Activated naive CD8-positive, alpha-beta T cell treated with anti-CD3 and anti-CD28 coated beads for 36 hours (primary cell): Measurements from ENCODE around the gene SLC35E1. TPM values are rescaled to one million over a fixed set of nuclear protein-coding genes. Genes with fewer than 3 reads are reported as not detected.
"Not testable (repeated sequence)": the region's sequence is repeated elsewhere in the genome, so short reads cannot be mapped to it uniquely, and the experiment has no call there.

Experiments used
- DNase-seq: peaks from one replicate; pipeline ENCODE4 v3.0.0; 2021
- H3K27ac Mint-ChIP-seq: one replicate; pipeline ENCODE4 v1.8.0; 2022; ENCODE audit warnings: mild to moderate bottlenecking, moderate library complexity, mixed read lengths
- H3K27me3 Mint-ChIP-seq: one replicate; pipeline ENCODE4 v1.8.0; 2022; ENCODE audit warnings: mild to moderate bottlenecking, mixed read lengths
- H3K36me3 Mint-ChIP-seq: one replicate; pipeline ENCODE4 v1.8.0; 2021; ENCODE audit warnings: mild to moderate bottlenecking, mixed read lengths
- H3K4me1 Mint-ChIP-seq: one replicate; pipeline ENCODE4 v1.8.0; 2021; ENCODE audit warnings: mixed read lengths
- H3K4me3 Mint-ChIP-seq: one replicate; pipeline ENCODE4 v1.8.0; 2022; ENCODE audit warnings: mild to moderate bottlenecking, moderate library complexity, mixed read lengths
- H3K9me3 Mint-ChIP-seq: one replicate; pipeline ENCODE4 v1.8.0; 2022; ENCODE audit warnings: mixed read lengths
- total RNA-seq, 2 experiments: library from RNA; stranded (reverse); gene quantifications; one replicate each; pipeline ENCODE4 v1.2.3, GENCODE V29; 2021

Gene SLC35E1
- total RNA-seq, 2 experiments from 2014 or later = 46.7 TPM

DNA sequence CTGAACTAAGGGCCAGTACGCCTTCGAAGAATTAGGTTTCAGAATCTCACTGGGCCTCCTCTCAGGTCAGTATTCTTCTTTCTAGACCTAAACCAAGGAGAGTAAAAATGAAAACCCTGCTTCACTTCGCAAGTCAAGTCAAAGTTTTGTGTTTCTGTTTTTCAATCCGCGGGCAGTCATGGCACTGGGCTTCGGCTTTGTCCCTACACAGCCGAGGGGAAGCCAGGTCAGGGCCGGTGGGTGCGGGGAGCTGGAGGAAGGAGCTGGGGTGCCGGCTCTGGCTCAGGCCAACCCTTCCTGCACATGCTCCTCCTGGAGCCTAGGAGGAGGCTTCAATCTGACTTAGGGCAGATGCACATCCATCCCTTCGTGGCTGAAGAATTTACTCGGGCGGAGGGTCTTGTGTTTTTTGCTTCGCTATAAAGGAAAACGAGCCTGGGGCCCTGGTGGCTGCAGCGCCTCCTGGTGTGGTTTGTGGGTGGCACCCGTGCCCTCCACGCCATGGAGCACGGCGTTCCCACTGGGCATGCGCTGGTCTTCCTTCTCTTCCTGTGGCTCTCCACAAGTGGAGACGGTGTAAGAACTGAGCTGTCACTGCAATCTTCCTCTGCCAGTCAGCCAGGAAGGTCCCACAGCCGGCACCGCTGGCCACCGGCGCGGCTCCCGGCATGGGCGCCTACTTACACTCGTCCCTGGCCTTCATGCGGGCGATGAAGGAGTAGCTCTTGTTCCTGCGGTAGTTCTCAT, 53.6 kb downstream of the SLC35E1 start:
- Mint-ChIP-seq H3K4me3 (no peak overlapping the region), H3K27me3 (no peaks in the 10 kb centered on the region), H3K9me3 (no peaks in the 10 kb centered on the region), H3K36me3 (peaks cover 21% of the 10 kb centered on the region), H3K27ac (no peak overlapping the region), H3K4me1 (no peaks in the 10 kb centered on the region)
- no peak for DNase-seq

DNA sequence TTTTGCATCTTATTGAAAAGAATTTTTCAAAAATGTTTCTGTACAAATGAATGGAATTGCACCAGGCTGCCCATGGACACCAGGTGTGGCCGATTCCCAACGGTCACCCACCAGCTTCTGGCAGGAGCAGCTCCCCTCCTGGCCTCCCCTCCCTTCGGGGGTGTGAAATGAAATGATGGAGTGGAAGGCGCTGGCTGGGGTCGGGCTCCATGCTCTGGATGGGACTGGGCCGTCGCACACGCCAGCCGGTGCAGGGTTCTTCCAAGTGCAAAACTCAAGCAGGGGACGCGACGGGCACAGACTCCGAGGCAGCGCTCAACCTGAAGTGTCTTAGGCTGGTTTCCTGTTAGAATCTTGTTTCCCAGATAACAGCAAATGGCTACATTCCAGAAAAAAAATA, 54.2 kb downstream of the SLC35E1 start:
- Mint-ChIP-seq H3K4me3 (no peak overlapping the region), H3K4me1 (no peaks in the 10 kb centered on the region), H3K36me3 (peaks cover 21% of the 10 kb centered on the region), H3K27me3 (no peaks in the 10 kb centered on the region), H3K27ac (no peak overlapping the region), H3K9me3 (no peaks in the 10 kb centered on the region)
- no peak for DNase-seq

DNA sequence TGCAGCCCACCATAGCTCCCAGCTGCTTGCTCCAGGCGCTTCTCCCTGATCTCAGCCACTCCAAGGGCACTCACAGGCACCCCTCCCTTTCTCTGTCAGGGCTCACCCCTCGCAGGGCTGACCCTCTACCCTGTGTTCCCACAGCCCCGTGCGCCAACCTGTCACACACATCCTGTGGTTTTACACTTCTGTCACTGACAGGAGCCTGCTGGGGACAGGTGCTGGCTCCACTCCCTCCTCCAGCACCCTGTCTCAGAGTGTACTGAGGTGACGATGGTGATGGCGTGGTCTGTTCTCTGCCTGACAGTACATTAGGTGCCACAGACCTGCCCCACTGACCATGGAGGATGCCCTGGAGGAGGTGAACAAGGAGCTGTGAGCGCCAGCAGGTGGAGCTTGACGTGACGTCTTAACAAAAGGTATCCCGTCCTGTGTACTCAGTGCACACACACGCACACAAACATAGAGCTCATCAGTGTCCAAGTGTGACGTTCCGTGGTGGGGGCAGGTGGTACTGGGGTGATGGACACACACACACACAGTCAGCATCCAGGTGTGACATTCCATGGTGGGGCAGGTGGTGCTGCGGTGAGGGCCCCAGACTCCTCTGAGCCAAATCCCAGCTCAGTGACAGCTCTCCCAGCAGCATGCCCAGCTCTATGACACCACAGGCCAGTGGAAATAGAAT, 55.1 kb downstream of the SLC35E1 start:
- Mint-ChIP-seq H3K9me3 (no peaks in the 10 kb centered on the region), H3K4me1 (no peaks in the 10 kb centered on the region), H3K4me3 (no peak overlapping the region), H3K36me3 (peaks cover 21% of the 10 kb centered on the region), H3K27ac (no peak overlapping the region), H3K27me3 (no peaks in the 10 kb centered on the region)
- no peak for DNase-seq

DNA sequence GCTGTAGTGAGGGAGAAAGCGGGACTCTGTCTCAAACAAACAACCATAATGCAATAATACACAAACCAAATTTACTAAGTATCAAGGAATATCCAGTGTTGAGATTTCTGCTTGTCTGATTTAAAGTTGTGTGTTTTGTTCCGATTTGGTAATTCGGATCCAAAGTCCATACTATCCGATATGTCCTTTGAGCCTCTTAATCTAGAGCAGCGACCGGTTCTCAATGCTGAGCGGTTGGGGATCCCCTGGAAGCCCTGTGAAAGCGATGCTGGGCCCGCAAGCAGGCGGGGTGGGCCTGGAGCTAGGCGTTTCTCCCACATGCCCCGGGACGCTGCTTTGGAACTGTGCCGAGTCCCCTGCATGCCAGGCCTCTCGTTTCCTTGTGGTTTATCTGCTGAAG, 55.8 kb downstream of the SLC35E1 start:
- no peaks in the 10 kb centered on the region for H3K9me3 Mint-ChIP-seq
- peaks cover 20% of the 10 kb centered on the region for H3K36me3 Mint-ChIP-seq
- H3K4me1 Mint-ChIP-seq = no peaks in the 10 kb centered on the region
- no peak overlapping the region for H3K4me3 Mint-ChIP-seq
- no peaks in the 10 kb centered on the region for H3K27me3 Mint-ChIP-seq
- no peak for DNase-seq
- H3K27ac Mint-ChIP-seq = no peak overlapping the region

DNA sequence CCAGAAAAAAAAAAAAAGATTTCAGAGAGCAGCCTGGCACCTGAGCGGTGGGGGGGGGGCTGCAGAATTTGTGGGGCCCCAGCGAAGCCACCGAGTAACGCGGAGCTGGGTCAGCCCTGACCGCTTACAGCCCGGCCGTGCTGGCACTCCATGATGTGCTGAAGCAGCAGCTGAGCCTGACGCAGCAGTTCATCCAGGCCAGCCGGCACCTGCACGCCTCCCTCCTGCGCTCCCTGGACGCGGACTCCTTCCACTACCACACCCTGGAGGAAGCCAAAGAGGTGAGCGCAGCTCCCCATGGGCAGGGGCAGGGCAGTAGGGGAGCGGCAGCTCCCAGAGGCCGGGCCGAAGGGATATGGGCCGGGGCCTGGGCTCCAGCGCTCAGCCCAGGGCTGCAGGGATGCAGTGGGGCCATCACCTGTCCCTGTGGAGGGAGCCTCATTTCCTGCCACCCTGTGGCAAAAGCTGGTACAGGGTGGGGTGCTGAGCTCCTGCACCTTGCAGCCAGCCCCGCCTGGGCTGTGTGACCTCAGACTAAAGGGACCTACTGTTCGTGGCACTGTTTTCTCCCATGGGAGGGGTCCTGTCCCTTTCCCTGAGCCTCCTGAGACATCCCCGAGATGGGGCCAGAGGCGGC, 57.7 kb downstream of the SLC35E1 start:
- no peaks in the 10 kb centered on the region for H3K4me1 Mint-ChIP-seq
- DNase-seq = no peak
- H3K27ac Mint-ChIP-seq = no peak overlapping the region
- no peak overlapping the region for H3K4me3 Mint-ChIP-seq
- H3K27me3 Mint-ChIP-seq = no peaks in the 10 kb centered on the region
- H3K36me3 Mint-ChIP-seq = peaks cover 14% of the 10 kb centered on the region
- no peaks in the 10 kb centered on the region for H3K9me3 Mint-ChIP-seq

GRCh38 chr19:16512611-16513010, 59.6 kb downstream of the SLC35E1 start:
- H3K9me3 Mint-ChIP-seq, H3K36me3 Mint-ChIP-seq, H3K4me1 Mint-ChIP-seq, DNase-seq, H3K27ac Mint-ChIP-seq, H3K27me3 Mint-ChIP-seq, H3K4me3 Mint-ChIP-seq: not testable (repeated sequence)

- DNase-seq = no peak
- Mint-ChIP-seq H3K4me1 (no peaks in the 10 kb centered on the region), H3K27ac (no peak overlapping the region), H3K4me3 (no peak overlapping the region), H3K9me3 (no peaks in the 10 kb centered on the region), H3K36me3 (peaks cover 1% of the 10 kb centered on the region), H3K27me3 (no peaks in the 10 kb centered on the region)
These were observed 62.8 kb downstream of the SLC35E1 start for GRCh38 chr19:16509141-16510061.

GRCh38 chr19:16508546-16508945, 63.7 kb downstream of the SLC35E1 start:
- H3K27me3 Mint-ChIP-seq = no peaks in the 10 kb centered on the region
- no peaks in the 10 kb centered on the region for H3K9me3 Mint-ChIP-seq
- no peak overlapping the region for H3K27ac Mint-ChIP-seq
- H3K4me3 Mint-ChIP-seq = no peak overlapping the region
- H3K36me3 Mint-ChIP-seq = peaks cover 1% of the 10 kb centered on the region
- no peak for DNase-seq
- H3K4me1 Mint-ChIP-seq = no peaks in the 10 kb centered on the region

GRCh38 chr19:16506961-16507360, 65.3 kb downstream of the SLC35E1 start:
- H3K27me3 Mint-ChIP-seq = no peaks in the 10 kb centered on the region

DNA sequence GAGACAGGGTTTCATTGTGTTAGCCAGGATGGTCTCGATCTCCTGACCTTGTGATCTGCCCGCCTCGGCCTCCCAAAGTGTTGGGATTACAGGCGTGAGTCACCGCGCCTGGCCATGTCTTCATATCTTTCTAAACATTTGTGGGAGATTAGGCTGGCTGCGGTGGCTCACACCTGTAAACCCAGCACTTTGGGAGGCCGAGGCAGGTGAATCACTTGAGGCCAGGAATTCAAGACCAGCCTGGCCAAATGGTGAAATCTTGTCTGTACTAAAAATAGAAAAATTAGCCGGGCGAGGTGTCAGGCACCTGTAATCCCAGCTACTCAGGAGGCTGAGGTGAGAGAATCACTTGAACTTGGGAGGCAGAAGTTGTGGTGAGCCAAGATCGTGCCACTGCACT, 66.1 kb downstream of the SLC35E1 start:
- not testable (repeated sequence) for H3K36me3 Mint-ChIP-seq, H3K27me3 Mint-ChIP-seq

More at GRCh38 chr19:16506961-16507360, 65.3 kb downstream of the SLC35E1 start:
- H3K27ac Mint-ChIP-seq = no peak overlapping the region
- no peaks in the 10 kb centered on the region for H3K9me3 Mint-ChIP-seq
- DNase-seq = no peak
- no peak overlapping the region for H3K4me3 Mint-ChIP-seq
- H3K4me1 Mint-ChIP-seq = no peaks in the 10 kb centered on the region
- peaks cover 1% of the 10 kb centered on the region for H3K36me3 Mint-ChIP-seq

GRCh38 chr19:16504271-16504670, 67.9 kb downstream of the SLC35E1 start:
- H3K36me3 Mint-ChIP-seq = peaks cover 2% of the 10 kb centered on the region
- no peak for DNase-seq
- H3K27me3 Mint-ChIP-seq = no peaks in the 10 kb centered on the region
- H3K27ac Mint-ChIP-seq = no peak overlapping the region
- no peaks in the 10 kb centered on the region for H3K4me1 Mint-ChIP-seq
- H3K9me3 Mint-ChIP-seq = no peaks in the 10 kb centered on the region
- H3K4me3 Mint-ChIP-seq = no peak overlapping the region

More for the DNA sequence above, 66.1 kb downstream of the SLC35E1 start:
- not testable (repeated sequence) for DNase-seq, H3K4me1 Mint-ChIP-seq, H3K9me3 Mint-ChIP-seq, H3K27ac Mint-ChIP-seq, H3K4me3 Mint-ChIP-seq

Other genes starting within 250 kb of the SLC35E1 start
- under 1 TPM; 0.18 to 0.23 TPM for gene KLF2, start 247.6 kb downstream of the SLC35E1 start, total RNA-seq
- 10 to 100 TPM; 25.1 to 25.8 TPM for gene EPS15L1, start 100.4 kb downstream of the SLC35E1 start, total RNA-seq
- gene CALR3, start 76.2 kb downstream of the SLC35E1 start, total RNA-seq = under 1 TPM in 1 of 2 experiments, not detected in 1; 0.16 TPM
- 1 to 10 TPM; 2.7 to 3.0 TPM for gene C19orf44, start 76.0 kb downstream of the SLC35E1 start, total RNA-seq
- gene CHERP, start 30.0 kb downstream of the SLC35E1 start, total RNA-seq = 10 to 100 TPM; 82.3 to 93.7 TPM
- gene MED26, start 55.8 kb upstream of the SLC35E1 start, total RNA-seq = 10 to 100 TPM; 16.0 to 17.2 TPM
- gene SMIM7, start 87.7 kb upstream of the SLC35E1 start, total RNA-seq = 10 to 100 TPM; 48.1 to 59.2 TPM
- gene TMEM38A, start 88.7 kb upstream of the SLC35E1 start, total RNA-seq = 1 to 10 TPM in 1 of 2 experiments, under 1 TPM in 1; 0.70 to 1.2 TPM
- gene NWD1, start 147.4 kb upstream of the SLC35E1 start, total RNA-seq = not detected